NCI-H2196 (cell line): ENCODE data around the gene VPS13D.

Experiments used
- DNase-seq: peaks from one replicate; lab custom pipeline; 2025; ENCODE audit not compliant: unreplicated experiment; lab: John Stamatoyannopoulos, UW

VPS13D gene

GRCh38 chr1:12417389-12417788, 187.6 kb downstream of the VPS13D start:
- DNase-seq = no peak

GRCh38 chr1:12420171-12420570, 190.3 kb downstream of the VPS13D start:
- DNase-seq = no peak

GRCh38 chr1:12422488-12422887, 192.7 kb downstream of the VPS13D start:
- DNase-seq = no peak

- no peak for DNase-seq
These were observed 194.3 kb downstream of the VPS13D start for GRCh38 chr1:12424087-12424529.

GRCh38 chr1:12424793-12425192, 195.0 kb downstream of the VPS13D start:
- no peak for DNase-seq

- no peak for DNase-seq
These were observed 196.2 kb downstream of the VPS13D start for GRCh38 chr1:12426030-12426429.

GRCh38 chr1:12428334-12428733, 198.5 kb downstream of the VPS13D start:
- DNase-seq = no peak

- DNase-seq = no peak
These were observed 200.7 kb downstream of the VPS13D start for GRCh38 chr1:12430525-12430924.

GRCh38 chr1:12432897-12433296, 203.1 kb downstream of the VPS13D start:
- DNase-seq = no peak

GRCh38 chr1:12433323-12434053, 203.7 kb downstream of the VPS13D start:
- DNase-seq = no peak

- no peak for DNase-seq
These were observed 204.3 kb downstream of the VPS13D start for GRCh38 chr1:12434174-12434573.

- no peak for DNase-seq
These were observed 204.9 kb downstream of the VPS13D start for GRCh38 chr1:12434686-12435085.

GRCh38 chr1:12435639-12436344, 206.0 kb downstream of the VPS13D start:
- DNase-seq = no peak

- no peak for DNase-seq
These were observed 206.5 kb downstream of the VPS13D start for GRCh38 chr1:12436345-12436658.

- DNase-seq = no peak
These were observed 207.2 kb downstream of the VPS13D start for GRCh38 chr1:12436817-12437599.

- DNase-seq = no peak
These were observed 207.8 kb downstream of the VPS13D start for GRCh38 chr1:12437629-12438028.

GRCh38 chr1:12438349-12438924, 208.6 kb downstream of the VPS13D start:
- DNase-seq = no peak

- DNase-seq = no peak
These were observed 209.2 kb downstream of the VPS13D start for GRCh38 chr1:12439073-12439472.

GRCh38 chr1:12441414-12442105, 211.7 kb downstream of the VPS13D start:
- no peak for DNase-seq

- no peak for DNase-seq
These were observed 212.4 kb downstream of the VPS13D start for GRCh38 chr1:12442217-12442616.

GRCh38 chr1:12443151-12443550, 213.3 kb downstream of the VPS13D start:
- DNase-seq = no peak
